HG03469 (cell line): ENCODE results near the gene ACOX2.
"Not testable (repeated sequence)": the region's sequence is repeated elsewhere in the genome, so short reads cannot be mapped to it uniquely, and the experiment has no call there.

ENCODE experiments used
- ATAC-seq: cut with Tn5 transposase; IDR thresholded peaks from one replicate; pipeline ENCODE4 v1.9.1; 2021; ENCODE audit warnings: mild to moderate bottlenecking, moderate library complexity, moderate number of reproducible peaks; ENCODE audit not compliant: unreplicated experiment

ACOX2 gene

GRCh38 chr3:58535531-58536500 is 1.2 kb downstream of the ACOX2 start:
- ATAC-seq: no peak

GRCh38 chr3:58534592-58535494 is 2.1 kb downstream of the ACOX2 start:
- ATAC-seq: no peak

- peak; percentile 77 for ATAC-seq
Measured at GRCh38 chr3:58532794-58533220, 4.2 kb downstream of the ACOX2 start.

- ATAC-seq: no peak
Measured at GRCh38 chr3:58531956-58532355, 5.0 kb downstream of the ACOX2 start.

GRCh38 chr3:58531555-58531954 is 5.4 kb downstream of the ACOX2 start:
- ATAC-seq: no peak

GRCh38 chr3:58530354-58530865 is 6.6 kb downstream of the ACOX2 start:
- ATAC-seq: no peak

- no peak for ATAC-seq
Measured at GRCh38 chr3:58529516-58530353, 7.3 kb downstream of the ACOX2 start.

- no peak for ATAC-seq
Measured at GRCh38 chr3:58528629-58529028, 8.4 kb downstream of the ACOX2 start.

GRCh38 chr3:58527440-58527839 is 9.6 kb downstream of the ACOX2 start:
- not testable (repeated sequence) for ATAC-seq

- ATAC-seq: no peak
Measured at GRCh38 chr3:58526515-58526957, 10.5 kb downstream of the ACOX2 start.

GRCh38 chr3:58524326-58524888 is 12.6 kb downstream of the ACOX2 start:
- ATAC-seq: no peak

GRCh38 chr3:58522759-58523425 is 14.1 kb downstream of the ACOX2 start:
- no peak for ATAC-seq

GRCh38 chr3:58521917-58522631 is 14.9 kb downstream of the ACOX2 start:
- no peak for ATAC-seq

- ATAC-seq: no peak
Measured at GRCh38 chr3:58521336-58521670, 15.7 kb downstream of the ACOX2 start.

GRCh38 chr3:58520403-58521335 is 16.3 kb downstream of the ACOX2 start:
- ATAC-seq: no peak

- ATAC-seq: no peak
Measured at GRCh38 chr3:58519668-58520402, 17.2 kb downstream of the ACOX2 start.

- ATAC-seq: no peak
Measured at GRCh38 chr3:58518291-58518789, 18.6 kb downstream of the ACOX2 start.
